GM18511 (cell line): ENCODE data around the gene ITM2C.
A peak's percentile ranks its signal among the peaks of the same experiment; 100 is the strongest.

ENCODE experiments used
- ATAC-seq: cut with Tn5 transposase; IDR thresholded peaks from one replicate; pipeline ENCODE4 v1.9.1; 2021; ENCODE audit warnings: mild to moderate bottlenecking, moderate library complexity; ENCODE audit not compliant: unreplicated experiment

Gene ITM2C

DNA sequence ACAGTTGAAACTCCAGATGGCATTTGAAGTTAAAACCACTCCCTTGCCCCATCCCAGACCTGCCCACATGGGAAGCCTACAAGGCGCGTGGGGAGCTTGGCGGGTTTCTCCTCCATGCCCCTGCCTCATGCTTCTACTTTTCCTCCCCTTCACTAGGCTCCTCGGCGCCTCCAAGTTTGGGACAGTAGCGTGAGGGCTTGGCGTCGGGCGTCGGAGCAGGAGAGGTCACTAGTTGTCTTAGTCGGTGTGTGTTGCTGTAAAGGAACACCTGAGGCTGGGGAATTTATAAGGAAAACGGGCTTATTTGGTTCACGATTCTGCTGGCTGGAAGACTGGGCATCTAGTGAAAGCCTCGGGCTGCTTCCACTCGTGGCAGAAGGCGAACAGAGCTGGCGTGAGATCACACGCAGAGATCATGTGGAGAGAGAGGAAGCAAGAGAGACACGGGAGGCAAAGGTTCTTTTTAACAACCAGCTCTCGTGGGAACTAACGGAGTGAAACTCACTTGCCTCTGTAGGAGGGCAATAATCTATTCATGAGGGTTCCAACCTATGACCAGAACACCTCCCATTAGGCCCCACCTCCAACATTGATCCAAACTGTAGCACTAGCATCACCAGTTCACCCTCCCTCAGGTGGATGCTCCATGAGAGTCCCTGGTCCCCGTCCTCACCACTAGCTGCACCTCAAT, 25.3 kb downstream of the ITM2C start:
- no peak for ATAC-seq

DNA sequence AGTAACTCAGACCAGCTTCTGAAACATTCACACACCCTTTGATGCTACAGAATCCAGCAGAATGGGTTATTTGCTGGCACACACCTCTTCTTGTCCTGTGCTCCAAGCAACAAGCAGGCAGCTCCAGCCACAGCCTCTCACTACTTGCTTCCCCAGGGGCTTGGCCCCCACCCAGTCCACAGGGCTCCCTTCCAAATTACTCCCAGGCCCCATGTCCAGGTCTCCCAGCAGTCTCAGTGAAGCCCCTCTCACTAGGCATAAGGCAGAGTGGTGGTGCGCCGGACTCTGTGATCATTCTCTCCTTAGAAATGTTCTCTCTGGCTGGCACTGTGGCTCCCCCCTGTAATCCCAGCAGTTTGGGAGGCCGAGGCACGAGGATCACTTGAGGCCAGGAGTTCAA, 25.9 kb downstream of the ITM2C start:
- ATAC-seq, result no peak

DNA sequence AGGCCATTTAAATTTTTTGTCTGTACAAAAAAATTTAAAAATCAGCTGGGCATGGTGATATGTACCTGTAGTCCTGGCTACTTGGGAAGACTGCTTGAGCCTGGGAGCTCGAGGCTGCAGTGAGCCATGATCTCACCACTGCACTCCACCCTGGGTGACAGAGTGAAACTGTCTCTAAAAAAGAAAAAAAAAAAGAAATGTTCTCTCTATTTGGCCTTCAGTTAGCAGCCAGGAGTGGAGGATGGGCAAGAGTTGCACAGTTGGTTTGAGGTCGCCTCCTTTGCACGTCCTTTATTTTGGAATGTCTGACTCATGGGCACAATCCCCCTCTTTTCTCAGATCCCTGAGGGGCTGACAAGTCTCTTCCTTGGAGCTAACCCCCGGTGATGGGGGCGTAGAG, 26.3 kb downstream of the ITM2C start:
- ATAC-seq, result no peak

DNA sequence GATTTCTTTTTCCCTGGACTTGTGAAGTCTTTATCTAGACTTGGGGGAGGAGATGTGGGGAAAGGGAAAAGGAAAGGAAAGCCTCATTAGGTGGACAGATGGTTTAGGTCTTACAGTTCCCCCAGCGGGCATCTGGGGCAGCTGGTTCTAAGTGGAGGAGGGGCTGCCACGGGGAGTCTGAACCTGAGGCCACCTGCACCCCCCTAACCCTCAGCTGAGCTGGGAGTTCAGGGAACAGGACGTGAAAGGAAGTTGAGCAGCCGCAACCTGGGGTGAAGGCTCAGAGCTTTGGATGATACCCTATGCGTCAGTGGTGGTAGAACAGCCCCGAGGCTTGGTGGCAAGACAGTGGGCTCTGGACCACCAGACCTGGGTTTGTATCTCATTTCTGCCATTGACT, 26.8 kb downstream of the ITM2C start:
- ATAC-seq, result no peak

DNA sequence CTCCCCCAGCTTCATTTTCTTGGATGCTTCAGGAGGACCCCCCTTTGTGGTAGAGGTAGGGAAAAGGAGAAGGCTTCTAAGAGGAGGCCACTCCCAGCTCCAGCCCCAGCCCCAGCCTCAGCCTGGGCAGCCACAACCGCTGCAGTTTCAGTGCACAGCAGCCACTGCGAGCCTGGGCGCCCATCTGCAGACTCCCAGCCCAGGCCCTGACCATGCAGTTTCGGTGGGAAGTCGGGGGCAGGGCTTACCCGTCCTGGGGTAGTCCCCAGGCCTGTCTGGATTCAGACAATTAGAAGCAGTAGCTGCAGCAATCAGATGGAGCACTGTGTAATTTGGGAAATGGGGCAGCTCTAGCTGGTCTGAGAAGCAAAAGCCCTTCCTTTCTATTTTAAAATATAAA, 28.6 kb downstream of the ITM2C start:
- ATAC-seq, result peak; percentile 75

- peak; percentile 56 for ATAC-seq
Observed at GRCh38 chr2:230893841-230894781, 29.4 kb downstream of the ITM2C start.

DNA sequence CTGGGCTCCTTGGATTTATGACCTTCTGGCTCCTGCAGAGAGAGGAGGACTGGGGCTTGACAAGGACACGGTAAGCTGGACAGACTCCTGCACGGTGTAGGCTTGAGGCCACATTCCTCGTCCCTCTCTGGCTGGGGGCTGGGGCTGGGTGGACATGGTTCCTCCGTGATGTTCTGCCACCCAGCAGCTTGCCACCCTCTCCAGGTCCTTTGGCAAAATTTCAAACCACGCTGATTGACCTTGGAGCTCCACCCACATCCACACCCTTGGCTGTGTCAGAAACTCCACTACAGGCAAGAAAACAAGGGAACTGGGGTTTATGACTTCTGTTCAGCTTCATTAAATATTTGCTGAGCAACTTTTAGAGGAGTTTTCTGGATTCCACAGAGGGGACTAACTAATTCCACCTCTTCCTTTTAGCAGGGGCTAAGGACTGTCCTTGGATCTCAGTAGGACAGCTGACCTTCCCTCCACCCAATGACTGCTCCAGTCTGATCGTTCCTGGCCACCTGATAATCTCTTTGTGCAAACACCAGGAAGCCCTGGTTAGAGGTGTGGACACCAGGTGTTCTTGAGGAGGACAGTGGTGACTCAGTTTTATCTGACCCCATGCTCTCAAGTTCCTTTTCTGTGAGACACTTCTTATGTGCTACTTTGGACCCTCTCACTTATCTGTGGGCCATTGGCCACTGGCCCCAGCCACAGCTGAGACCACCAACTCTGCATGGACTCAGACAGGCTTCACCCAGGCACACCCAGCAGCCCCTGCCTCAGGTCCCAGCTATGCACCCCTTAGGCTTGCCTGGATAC, 31.0 kb downstream of the ITM2C start:
- ATAC-seq, result no peak

DNA sequence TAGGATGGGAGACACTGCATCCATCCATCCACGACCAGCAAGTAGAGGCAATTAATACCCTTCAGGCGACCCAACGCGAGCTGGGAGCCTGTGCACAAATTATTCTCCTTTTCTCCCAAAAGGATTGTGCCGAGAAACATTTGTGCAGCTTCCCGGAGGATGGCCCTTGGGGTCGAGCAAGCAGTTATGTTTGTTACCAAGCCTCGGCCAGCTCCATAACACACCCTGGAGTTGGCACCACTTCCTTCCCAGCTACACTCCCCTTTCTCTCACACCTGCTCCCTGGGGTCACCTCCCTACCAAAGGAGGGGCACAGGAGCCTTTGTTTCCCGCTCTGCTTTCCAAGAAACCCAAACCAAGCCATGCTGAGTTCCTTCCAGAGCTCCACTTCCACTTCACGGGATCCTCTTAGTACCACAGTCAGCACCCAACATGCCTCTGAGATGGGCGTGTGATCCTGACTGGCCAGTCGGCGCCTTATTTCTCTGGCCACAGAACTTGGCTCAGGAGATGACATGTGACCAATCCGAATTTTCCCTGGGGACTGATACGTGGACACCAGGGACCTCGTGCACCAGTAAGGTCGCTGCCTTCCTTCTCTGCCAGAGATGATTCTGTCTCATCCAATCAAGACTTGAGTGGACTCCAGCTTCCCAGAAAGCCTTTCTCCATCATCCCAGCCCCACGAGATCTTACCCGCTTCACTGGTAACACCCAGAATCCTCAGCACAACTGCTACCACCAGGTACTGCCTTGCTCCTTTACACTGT, 31.8 kb downstream of the ITM2C start:
- ATAC-seq, result no peak

- no peak for ATAC-seq
Observed at GRCh38 chr2:230898016-230898712, 33.4 kb downstream of the ITM2C start.

DNA sequence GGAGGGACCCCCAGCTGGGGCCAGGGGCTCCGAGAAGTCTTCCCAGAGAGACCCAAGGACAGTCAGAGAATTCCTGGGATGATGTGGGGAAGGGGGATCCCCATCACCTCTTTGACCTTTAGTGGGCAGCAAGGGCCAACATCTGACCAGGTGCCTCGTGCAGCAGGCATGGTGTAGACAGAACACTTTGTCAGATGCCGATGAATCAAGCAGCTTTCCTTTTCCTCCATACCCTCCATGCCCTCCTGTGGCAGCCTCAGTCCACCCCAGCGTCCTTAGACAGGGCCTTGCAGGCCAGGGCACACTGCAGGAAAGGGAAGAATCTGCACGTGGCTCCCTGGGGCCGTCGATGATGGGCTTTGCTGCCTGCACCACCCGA, 34.0 kb downstream of the ITM2C start:
- no peak for ATAC-seq

DNA sequence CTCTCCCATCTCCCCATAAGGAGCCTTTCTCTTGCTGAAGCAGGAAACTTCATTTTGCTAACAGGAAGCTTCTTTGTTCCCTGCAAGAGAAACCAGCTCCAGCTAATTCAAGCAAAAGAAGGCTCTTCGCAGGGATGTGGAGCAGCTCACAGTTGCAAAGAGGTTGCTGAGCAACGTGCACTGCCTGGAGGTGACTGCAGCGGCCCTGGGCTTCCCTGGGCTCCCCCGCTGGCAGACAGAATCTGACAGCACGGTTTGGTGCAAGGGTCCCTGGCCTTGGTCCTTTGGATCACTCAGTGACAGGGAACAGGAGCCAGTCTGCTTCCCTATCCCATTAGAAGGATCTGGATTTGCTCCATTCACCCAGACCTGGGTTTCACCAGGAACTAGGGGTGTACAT, 34.5 kb downstream of the ITM2C start:
- ATAC-seq, result no peak

GRCh38 chr2:230899786-230900185, 35.0 kb downstream of the ITM2C start:
- no peak for ATAC-seq

DNA sequence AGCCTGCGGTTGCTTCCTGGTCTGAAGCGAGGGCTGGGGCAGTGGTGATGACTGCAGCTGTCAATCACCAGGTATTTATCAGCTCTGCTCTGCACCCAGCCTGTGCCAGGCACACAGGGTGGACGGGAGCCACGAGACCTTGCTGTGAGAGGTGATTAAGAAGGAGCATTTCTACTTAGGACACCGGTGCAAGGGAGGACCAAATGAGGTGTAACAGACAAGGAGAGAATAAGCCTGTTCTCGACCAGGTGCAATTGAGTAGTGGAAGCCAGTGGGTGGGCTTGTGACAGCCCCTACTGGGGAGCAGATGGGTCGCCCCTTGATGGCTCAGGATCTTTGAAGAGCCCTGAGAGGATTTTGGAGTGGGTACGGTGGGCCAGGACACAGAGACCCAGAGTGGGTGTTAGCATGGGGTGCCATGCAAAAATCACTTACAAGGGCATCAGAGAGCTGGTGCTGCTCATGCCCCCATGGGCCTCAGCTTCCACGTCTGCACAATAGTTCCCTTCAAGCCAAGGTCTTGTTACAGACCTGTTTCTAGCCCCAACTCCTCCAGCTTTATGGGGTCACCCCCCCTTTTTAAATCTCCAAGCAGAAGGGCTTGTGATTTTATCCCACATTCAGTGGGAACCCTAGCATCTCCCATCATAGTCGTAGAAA, 35.7 kb downstream of the ITM2C start:
- ATAC-seq, result no peak

- ATAC-seq, result no peak
Observed at GRCh38 chr2:230901006-230901405, 36.3 kb downstream of the ITM2C start.

- peak; percentile 66 for ATAC-seq
Observed at GRCh38 chr2:230902180-230902899, 37.6 kb downstream of the ITM2C start.

GRCh38 chr2:230903231-230904150, 38.7 kb downstream of the ITM2C start:
- no peak for ATAC-seq

DNA sequence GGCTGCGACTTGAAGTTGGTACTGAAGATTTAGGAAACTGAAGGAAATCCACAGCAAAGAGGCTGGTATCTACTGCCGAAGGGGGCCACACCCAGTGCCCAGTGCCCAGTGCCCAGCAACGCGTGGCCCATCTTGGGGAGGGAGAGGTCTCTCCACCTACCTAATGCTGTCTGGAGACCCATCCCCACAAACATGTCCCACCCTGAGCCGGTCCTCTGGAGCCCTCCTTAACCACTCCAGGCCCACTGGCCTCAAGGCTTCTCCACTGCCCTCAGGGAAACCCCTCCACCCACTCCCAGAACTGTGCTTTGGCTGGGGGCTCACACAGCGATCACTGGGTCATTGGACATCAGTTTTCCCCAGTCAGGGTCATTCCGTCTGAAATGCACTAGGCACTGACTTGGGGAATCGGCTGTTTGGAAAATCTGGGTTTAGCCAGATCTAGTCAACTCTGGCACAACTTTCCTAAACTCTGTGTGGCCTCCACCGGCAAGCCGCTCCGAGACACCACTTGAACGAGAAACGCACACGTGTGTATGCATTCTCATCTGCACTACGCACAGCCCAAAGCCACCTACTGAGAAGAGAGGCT, 40.2 kb downstream of the ITM2C start:
- no peak for ATAC-seq
